Neural progenitor cell (in vitro differentiated cells): ENCODE measurements around the gene PON2. TPM values are rescaled to one million over a fixed set of nuclear protein-coding genes. Genes with fewer than 3 reads are reported as not detected.
A peak's percentile ranks its signal among the peaks of the same experiment; 100 is the strongest.
"Not testable (repeated sequence)": the region's sequence is repeated elsewhere in the genome, so short reads cannot be mapped to it uniquely, and the experiment has no call there.

Experiments used
- DNase-seq: peaks from one replicate; pipeline ENCODE4 v3.0.0-alpha.2; 2016; ENCODE audit warnings: low spot score
- H2AFZ ChIP-seq: fragments of 200-600 bp; sonication (generic); replicated peaks from 2 replicates; pipeline ENCODE4 v1.6.1; 2016; ENCODE audit warnings: antibody characterized with exemption
- H3F3A ChIP-seq: fragments of 200-600 bp; sonication (generic); 2 replicates; pipeline ENCODE4 v1.6.1; 2016; ENCODE audit warnings: antibody characterized with exemption, low read depth
- H3K27ac ChIP-seq: fragments of 200-600 bp; sonication (generic); 2 replicates; pipeline ENCODE4 v1.5.1; 2016; ENCODE audit warnings: mild to moderate bottlenecking
- H3K27me3 ChIP-seq: fragments of 200-600 bp; sonication (generic); 2 replicates; pipeline ENCODE4 v1.6.1; 2016; ENCODE audit warnings: mild to moderate bottlenecking, moderate library complexity
- H3K36me3 ChIP-seq: fragments of 200-600 bp; sonication (generic); 2 replicates; pipeline ENCODE4 v1.5.1; 2016
- H3K4me1 ChIP-seq: fragments of 200-600 bp; sonication (generic); 2 replicates; pipeline ENCODE4 v1.6.1; 2016; ENCODE audit warnings: mixed run types
- H3K4me2 ChIP-seq: fragments of 200-600 bp; sonication (generic); 2 replicates; pipeline ENCODE4 v1.6.1; 2016
- H3K4me3 ChIP-seq: fragments of 200-600 bp; sonication (generic); 2 replicates; pipeline ENCODE4 v1.5.1; 2016
- H3K79me2 ChIP-seq: fragments of 200-600 bp; sonication (generic); 2 replicates; pipeline ENCODE4 v1.6.1; 2016; ENCODE audit warnings: low read depth
- H3K9ac ChIP-seq: fragments of 200-600 bp; sonication (generic); 2 replicates; pipeline ENCODE4 v1.6.1; 2016
- H3K9me3 ChIP-seq: fragments of 200-600 bp; sonication (generic); 2 replicates; pipeline ENCODE4 v1.5.1; 2016; ENCODE audit warnings: low read depth
- H4K20me1 ChIP-seq: fragments of 200-600 bp; sonication (generic); 2 replicates; pipeline ENCODE4 v1.6.1; 2016; ENCODE audit warnings: low read depth
- H3K27ac Mint-ChIP-seq: 3 replicates; pipeline ENCODE4 v1.8.0; 2021; ENCODE audit warnings: mixed read lengths
- H3K27me3 Mint-ChIP-seq: 2 replicates; pipeline ENCODE4 v1.8.0; 2022; ENCODE audit warnings: low read depth, mild to moderate bottlenecking, inconsistent platforms, moderate library complexity, mixed read lengths; ENCODE audit not compliant: insufficient read depth
- H3K36me3 Mint-ChIP-seq: 3 replicates; pipeline ENCODE4 v1.8.0; 2021; ENCODE audit warnings: mixed read lengths
- H3K4me1 Mint-ChIP-seq: 3 replicates; pipeline ENCODE4 v1.8.0; 2021; ENCODE audit warnings: mixed read lengths
- H3K4me3 Mint-ChIP-seq: 3 replicates; pipeline ENCODE4 v1.8.0; 2021; ENCODE audit warnings: mild to moderate bottlenecking, moderate library complexity, mixed read lengths
- H3K9me3 Mint-ChIP-seq: 3 replicates; pipeline ENCODE4 v1.8.0; 2020; ENCODE audit warnings: mixed read lengths
- CTCF ChIP-seq: fragments of 200-600 bp; sonication (generic); IDR thresholded peaks from 2 replicates; pipeline ENCODE4 v1.5.1; 2017; ENCODE audit warnings: antibody characterized with exemption, mild to moderate bottlenecking
- EZH2 ChIP-seq: fragments of 200-600 bp; sonication (generic); IDR thresholded peaks from 2 replicates; pipeline ENCODE4 v1.6.1; 2017; ENCODE audit warnings: antibody characterized with exemption, mild to moderate bottlenecking, moderate library complexity
- EZH2phosphoT487 ChIP-seq: fragments of 200-600 bp; sonication (generic); IDR thresholded peaks from 2 replicates; pipeline ENCODE4 v1.6.1; 2017; ENCODE audit warnings: antibody characterized with exemption
- total RNA-seq: library from RNA; depleted of rRNA; stranded (reverse); fragments of >200 nt; gene quantifications from 2 replicates; pipeline ENCODE4 v1.2.3, GENCODE V29; 2015; ENCODE audit warnings: low replicate concordance

The PON2 gene
- total RNA-seq, 1 donor from 2014 or later = 190 TPM

- Mint-ChIP-seq H3K4me1 (no peaks in the 10 kb centered on the region), H3K9me3 (peaks cover 7% of the 10 kb centered on the region), H3K4me3 (no peak overlapping the region), H3K27me3 (no peaks in the 10 kb centered on the region), H3K36me3 (no peaks in the 10 kb centered on the region), H3K27ac (no peak overlapping the region)
- no peaks in the 10 kb centered on the region for H3F3A ChIP-seq
- no peaks in the 10 kb centered on the region for H3K36me3 ChIP-seq
- TF ChIP-seq CTCF = no peak
- TF ChIP-seq EZH2 = no peak
- no peak for TF ChIP-seq EZH2phosphoT487
- H3K79me2 ChIP-seq = no peaks in the 10 kb centered on the region
- no peaks in the 10 kb centered on the region for H3K27me3 ChIP-seq
- H3K27ac ChIP-seq = no peak overlapping the region
- H4K20me1 ChIP-seq = no peaks in the 10 kb centered on the region
- H3K9ac ChIP-seq = no peak overlapping the region
- peaks cover 5% of the 10 kb centered on the region for H3K4me1 ChIP-seq
- no peak for DNase-seq
- H3K4me3 ChIP-seq = no peak overlapping the region
- H2AFZ ChIP-seq = no peak overlapping the region
- no peaks in the 10 kb centered on the region for H3K9me3 ChIP-seq
- no peak overlapping the region for H3K4me2 ChIP-seq
Measured at GRCh38 chr7:95391761-95392160, 43.1 kb downstream of the PON2 start.

- no peaks in the 10 kb centered on the region for H3K27me3 ChIP-seq
- no peaks in the 10 kb centered on the region for H3F3A ChIP-seq
- no peak overlapping the region for H3K4me3 ChIP-seq
- Mint-ChIP-seq H3K36me3 (no peaks in the 10 kb centered on the region), H3K9me3 (peaks cover 19% of the 10 kb centered on the region), H3K27me3 (no peaks in the 10 kb centered on the region), H3K4me1 (no peaks in the 10 kb centered on the region), H3K27ac (no peak overlapping the region), H3K4me3 (no peak overlapping the region)
- no peaks in the 10 kb centered on the region for H3K9me3 ChIP-seq
- H3K27ac ChIP-seq = no peak overlapping the region
- H3K79me2 ChIP-seq = no peaks in the 10 kb centered on the region
- peaks cover 5% of the 10 kb centered on the region for H3K4me1 ChIP-seq
- no peak for TF ChIP-seq EZH2phosphoT487
- H3K9ac ChIP-seq = no peak overlapping the region
- H4K20me1 ChIP-seq = no peaks in the 10 kb centered on the region
- no peaks in the 10 kb centered on the region for H3K36me3 ChIP-seq
- H3K4me2 ChIP-seq = no peak overlapping the region
- no peak overlapping the region for H2AFZ ChIP-seq
- no peak for DNase-seq
Measured at GRCh38 chr7:95389516-95389915, 45.3 kb downstream of the PON2 start.

GRCh38 chr7:95379457-95379856, 55.4 kb downstream of the PON2 start:
- not testable (repeated sequence) for H3K4me1 Mint-ChIP-seq, H4K20me1 ChIP-seq, H3K27ac Mint-ChIP-seq, H3K4me3 Mint-ChIP-seq, H3K4me2 ChIP-seq, H3F3A ChIP-seq, H3K36me3 Mint-ChIP-seq, H3K4me3 ChIP-seq, H3K9me3 ChIP-seq, H3K79me2 ChIP-seq, H3K27ac ChIP-seq, DNase-seq, H3K36me3 ChIP-seq, H3K9ac ChIP-seq, H3K4me1 ChIP-seq, H3K27me3 ChIP-seq, H3K27me3 Mint-ChIP-seq, H2AFZ ChIP-seq
- H3K9me3 Mint-ChIP-seq = peaks cover 44% of the 10 kb centered on the region

- H3K4me1 Mint-ChIP-seq = peaks cover 3% of the 10 kb centered on the region
Measured at GRCh38 chr7:95376632-95377400, 58.0 kb downstream of the PON2 start.

More at GRCh38 chr7:95376632-95377400, 58.0 kb downstream of the PON2 start:
- H3K27me3 Mint-ChIP-seq = no peaks in the 10 kb centered on the region
- DNase-seq = peak; percentile 16
- H3K4me2 ChIP-seq = no peak overlapping the region
- no peak overlapping the region for H3K27ac Mint-ChIP-seq
- no peaks in the 10 kb centered on the region for H3K79me2 ChIP-seq
- H3K4me3 ChIP-seq = no peak overlapping the region
- peaks cover 24% of the 10 kb centered on the region for H3K9me3 Mint-ChIP-seq
- H3K4me1 ChIP-seq = no peaks in the 10 kb centered on the region
- no peaks in the 10 kb centered on the region for H3K36me3 ChIP-seq
- no peak overlapping the region for H3K9ac ChIP-seq
- H4K20me1 ChIP-seq = no peaks in the 10 kb centered on the region
- no peaks in the 10 kb centered on the region for H3K9me3 ChIP-seq
- no peaks in the 10 kb centered on the region for H3F3A ChIP-seq
- H3K36me3 Mint-ChIP-seq = peaks cover 3% of the 10 kb centered on the region
- no peak for TF ChIP-seq EZH2
- no peak for TF ChIP-seq CTCF
- no peak for TF ChIP-seq EZH2phosphoT487
- H2AFZ ChIP-seq = peak overlapping the region; percentile 80
- H3K27ac ChIP-seq = no peak overlapping the region
- H3K27me3 ChIP-seq = no peaks in the 10 kb centered on the region
- no peak overlapping the region for H3K4me3 Mint-ChIP-seq
